GM19238 (cell line): ENCODE data around the gene NACC1.
"Not testable (repeated sequence)": the region's sequence is repeated elsewhere in the genome, so short reads cannot be mapped to it uniquely, and the experiment has no call there.

Source experiments
- DNase-seq: peaks from one replicate; pipeline ENCODE4 v3.0.0; 2011; ENCODE audit warnings: low spot score; ENCODE audit not compliant: insufficient read length

Gene NACC1

DNA sequence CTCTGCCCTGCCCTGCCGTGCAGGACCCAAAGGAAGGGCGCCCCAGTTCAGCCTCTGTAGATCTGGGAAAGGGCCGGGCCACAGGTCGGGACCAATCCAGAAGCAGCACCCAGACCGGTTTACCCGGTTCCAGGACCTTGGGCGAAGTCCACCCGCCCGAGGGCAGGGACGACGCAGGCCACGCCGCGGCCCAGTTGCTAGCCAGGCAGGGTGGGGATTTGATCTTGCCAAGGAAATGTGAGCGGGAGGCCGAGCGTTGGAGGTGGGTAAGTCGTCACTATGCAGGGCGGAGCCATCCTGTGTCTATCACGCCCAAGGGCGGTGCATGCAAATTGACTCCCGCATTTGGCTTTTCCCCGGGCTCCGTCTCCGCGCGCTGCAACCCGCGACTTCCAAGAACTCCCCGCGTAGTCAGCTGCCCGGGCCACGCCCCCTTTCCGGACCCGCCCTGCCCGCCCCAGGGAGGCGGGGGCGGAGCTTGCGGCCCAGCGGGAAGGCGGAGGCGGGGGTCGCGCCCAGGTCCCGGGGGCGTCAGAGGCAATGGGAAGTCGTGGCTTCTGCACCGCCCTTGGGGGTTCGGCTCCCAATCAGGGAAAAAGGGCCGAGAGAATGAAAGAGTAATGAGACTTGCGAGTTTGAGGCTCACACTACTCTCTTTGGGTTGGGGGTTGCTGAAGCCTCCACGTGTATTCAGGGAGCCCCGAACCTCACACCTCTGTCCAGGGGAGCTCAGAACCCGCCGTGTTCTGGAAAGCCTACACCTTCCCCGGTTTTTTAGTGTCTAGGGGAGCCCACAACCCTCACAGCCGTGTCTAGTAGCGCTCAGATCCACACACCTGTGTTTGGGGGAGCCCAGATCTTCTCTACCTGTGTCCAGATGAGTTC is 44.9 kb downstream of the NACC1 start:
- DNase-seq = no peak

DNA sequence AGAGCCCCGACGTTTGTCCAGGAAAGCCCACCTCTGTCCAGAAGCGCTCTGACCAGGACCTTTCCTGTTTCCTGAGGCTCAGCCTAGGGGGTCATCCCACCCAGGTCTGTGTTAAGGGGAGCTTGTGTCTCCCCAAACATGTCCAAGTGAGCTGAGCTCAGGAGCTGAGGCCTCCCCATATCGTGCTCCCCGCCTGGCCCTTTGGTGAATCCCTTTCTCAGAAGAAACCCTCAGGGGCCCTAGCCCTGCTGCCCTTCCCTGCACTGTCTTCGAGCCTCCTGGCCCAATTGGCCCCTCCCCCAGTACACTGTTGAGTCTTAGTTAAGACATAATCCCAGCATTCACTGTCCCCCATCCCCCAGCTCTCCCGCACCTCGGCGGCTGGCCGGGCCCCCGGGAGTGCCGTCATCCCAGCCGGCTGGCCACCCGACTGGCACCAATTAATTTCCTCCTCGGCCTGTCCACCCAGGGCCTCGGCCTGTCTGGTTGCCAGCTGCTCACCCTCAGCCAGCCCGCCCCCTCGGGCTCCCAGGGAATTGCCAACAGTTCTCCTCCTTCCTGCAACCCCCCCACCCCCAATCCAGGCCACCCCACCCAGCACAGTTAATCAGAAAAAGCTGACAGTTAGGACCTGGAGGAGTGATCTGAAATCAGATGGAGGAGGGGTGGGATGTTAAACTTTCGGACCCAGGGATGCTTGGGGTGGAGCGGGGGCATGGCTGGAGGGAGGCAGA is 45.7 kb downstream of the NACC1 start:
- no peak for DNase-seq

DNA sequence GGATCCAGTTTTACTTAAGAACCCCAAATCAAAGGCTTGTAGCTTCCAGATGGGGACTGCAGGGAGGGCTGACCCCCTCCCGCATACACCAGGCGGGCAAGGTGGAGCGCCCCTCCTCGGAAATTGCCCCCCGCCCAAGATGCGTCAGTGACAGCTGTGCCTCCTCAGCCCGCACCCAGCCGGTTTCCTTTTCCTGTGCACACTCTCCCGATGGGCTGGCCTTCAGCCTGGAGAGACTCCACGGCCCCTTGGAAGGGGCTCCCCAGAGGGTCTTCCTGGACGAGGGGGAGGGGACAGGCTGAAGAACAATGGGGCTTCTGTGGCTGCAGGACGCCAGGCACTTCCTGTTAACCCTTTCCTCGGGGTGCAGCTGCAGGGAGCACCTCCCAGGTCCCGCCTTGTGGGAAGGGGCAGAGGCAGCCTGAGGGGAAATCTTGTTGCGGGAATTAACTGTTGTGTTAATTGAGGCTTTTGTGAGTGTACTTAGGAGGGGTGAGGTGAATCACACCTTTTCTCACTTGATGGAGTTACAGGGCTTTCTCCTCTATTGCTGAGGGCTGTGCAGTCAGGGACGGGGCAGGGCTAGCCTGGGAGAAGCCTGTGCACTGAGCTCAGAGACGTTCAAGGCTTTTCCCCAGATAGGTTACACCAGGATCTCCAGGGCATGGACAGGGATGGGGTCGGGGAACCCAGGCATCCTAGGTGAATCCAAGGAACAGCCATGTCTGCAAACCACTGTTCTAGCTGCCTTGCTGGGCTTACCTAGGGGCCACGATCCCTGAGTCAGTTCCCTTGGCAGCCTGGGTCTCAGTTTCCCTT is 46.5 kb downstream of the NACC1 start:
- DNase-seq = no peak

DNA sequence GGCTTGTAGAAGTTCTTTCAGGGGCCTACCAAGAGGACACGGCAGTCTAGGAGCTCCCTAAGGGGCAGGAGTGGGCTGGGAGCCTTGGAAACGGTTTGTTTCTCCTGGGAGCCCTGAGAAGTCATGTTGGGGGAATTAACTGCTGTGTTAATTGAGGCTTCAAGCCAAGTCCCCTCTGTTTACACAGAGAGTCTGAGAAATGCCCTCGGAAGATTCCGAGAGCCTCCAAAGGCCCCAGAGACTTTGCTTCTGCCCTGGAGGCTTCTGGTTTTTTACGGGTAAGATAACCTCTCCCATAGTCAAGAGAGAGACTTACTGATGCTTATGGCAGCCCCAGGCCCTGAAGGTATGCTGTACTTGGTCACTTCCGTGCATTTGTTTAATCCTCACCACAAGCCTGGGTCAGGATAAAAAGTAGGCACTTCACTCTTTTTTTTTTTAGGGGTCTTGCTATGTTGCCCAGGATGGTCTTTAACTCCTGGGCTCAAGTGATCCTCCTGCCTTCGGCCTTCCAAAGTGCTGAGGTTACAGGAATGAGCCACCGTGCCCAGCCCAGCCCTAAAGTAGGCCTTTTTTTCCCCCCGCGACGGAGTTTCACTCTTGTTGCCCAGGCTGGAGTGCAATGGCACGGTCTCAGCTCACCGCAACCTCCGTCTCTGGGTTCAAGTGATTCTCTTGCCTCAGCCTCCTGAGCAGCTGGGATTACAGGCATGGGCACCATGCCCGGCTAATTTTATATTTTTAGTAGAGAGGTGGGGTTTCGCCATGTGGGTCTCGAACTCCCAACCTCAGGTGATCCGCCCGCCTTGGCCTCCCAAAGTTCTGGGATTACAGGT is 47.3 kb downstream of the NACC1 start:
- no peak for DNase-seq

DNA sequence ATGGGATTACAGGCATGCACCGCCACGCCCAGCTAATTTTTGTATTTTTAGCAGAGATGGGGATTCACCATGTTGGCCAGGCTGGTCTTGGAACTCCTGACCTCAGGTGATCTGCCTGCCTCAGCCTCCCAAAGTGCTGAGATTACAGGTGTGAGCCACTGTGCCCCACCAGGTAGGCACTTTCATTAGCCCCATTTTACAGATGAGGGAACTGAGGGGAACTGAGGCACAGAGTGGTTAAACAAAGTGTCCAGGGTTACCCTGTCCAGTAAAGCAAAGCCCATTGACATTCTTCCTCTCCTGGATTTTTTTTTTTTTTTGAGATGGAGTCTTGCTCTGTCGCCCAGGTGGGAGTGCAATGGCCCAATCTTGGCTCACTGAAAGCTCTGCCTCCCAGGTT is 48.1 kb downstream of the NACC1 start:
- not testable (repeated sequence) for DNase-seq

DNA sequence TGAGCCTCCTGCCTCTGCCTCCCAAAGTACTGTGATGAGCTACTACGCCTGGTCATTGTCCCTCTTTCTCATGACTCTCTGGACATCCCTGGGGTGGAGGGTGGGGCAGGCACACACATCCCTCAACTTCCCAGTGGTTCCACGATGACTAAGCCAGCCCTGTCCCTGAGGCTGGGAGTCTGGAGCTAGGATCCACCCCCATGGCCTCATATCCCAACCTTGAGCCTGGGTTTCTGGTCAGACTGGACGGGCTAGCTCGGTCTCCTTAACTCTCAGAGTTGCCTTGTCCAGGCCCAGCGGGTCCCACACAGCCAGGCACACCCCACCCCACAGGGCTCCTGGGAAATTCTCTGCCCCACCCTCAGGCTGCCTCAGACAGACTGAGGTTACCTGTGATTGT is 51.7 kb downstream of the NACC1 start:
- DNase-seq = no peak

DNA sequence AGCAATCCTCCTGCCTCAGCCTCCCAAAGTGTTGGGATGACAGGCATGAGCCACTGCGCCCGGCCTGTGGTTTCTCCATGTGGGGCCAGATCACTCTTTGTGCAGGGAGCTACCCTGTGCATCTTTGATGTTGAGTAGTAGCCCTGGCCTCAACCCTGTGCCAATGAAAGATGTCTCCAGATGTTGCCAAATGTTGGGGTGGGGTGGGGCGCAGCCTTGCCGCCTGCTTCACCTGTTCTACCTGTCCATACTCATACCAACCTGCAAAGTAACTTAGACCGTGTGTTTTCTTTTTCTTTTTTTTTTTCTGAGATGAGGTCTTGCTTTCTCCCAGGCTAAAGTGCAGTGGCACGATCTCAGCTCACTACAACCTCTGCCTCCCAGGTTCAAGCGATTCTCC is 53.1 kb downstream of the NACC1 start:
- DNase-seq = no peak

DNA sequence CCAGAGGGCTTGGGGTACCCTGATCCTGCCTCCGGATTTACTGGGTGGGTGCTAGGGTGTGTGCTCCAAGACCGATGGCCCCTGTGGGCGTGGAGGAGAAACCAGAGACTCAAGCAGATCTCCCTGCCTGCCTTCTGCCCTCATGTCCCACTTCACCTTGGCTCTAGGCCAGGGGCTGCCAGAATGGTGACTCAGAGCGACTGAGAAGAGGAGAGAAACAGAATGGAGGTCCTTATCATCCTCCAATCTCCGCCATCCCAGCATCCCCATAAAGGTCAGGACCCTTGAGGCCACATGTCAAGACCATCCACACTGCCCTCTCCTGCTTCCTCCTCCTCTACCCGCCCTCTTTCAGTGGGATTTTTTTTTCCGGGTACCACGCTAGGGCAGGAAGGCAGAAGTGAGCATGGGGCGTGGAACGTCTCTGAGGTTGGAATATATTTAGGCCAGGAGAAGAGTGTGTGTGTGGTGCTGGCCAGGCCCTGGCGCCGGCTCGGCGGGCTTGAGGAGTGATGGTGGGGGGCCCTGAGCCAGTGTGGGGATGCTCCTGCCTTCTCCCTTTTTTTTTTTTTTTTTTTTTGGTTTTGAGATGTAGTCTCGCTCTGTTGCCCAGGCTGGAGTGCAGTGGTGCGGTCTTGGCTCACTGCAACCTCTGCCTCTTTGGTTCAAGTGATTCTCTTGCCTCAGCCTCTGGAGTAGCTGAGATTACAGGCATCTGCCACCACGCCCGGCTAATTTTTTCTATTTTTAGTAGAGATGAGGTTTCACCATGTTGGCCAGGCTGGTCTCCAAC is 54.5 kb downstream of the NACC1 start:
- DNase-seq = no peak

DNA sequence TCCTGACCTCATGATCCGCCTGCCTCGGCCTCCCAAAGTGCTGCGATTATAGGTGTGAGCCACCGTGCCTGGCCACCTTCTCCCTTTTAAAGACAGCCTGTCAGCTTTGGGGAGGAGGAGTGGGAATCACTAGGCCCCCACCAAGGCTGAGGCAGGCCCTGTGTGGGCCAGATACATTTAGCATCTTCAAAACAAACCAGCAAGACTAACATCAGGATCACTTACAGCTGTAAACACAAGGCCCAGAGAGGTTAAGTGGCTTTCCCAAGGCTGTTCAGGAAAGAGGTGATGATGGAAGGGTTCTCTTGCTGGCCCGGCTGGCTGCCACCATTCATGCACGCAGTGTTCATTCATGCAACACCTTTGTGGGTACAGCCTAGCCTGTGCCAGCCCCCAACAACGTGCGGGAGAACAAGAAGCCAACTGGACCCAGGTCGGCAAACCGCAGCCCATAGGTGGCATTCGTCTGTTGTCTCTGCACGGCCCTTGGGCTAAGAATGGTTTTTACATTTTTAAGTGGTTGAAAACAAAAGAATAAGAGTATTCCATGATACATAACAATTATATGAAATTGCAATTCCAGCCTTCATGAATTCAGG is 55.2 kb downstream of the NACC1 start:
- DNase-seq = no peak

DNA sequence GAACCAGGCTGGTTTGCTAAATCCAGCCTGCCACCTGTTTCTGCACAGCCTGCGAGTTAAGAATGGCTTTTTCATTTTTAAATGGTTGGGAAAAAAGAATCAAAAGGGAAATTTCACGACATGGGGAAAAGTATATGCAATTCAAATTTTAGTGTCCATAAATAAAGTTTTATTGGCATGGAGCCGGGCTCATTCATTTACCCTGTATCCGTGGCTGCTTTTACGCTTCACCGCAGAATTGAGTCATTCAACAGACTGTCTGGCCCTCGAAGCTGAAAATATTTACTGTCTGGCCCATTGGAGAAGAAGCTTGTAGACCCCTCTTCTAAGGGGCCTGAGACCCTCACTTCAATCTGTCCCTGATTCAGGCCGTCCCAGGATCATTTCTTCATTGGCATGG is 58.3 kb downstream of the NACC1 start:
- no peak for DNase-seq

DNA sequence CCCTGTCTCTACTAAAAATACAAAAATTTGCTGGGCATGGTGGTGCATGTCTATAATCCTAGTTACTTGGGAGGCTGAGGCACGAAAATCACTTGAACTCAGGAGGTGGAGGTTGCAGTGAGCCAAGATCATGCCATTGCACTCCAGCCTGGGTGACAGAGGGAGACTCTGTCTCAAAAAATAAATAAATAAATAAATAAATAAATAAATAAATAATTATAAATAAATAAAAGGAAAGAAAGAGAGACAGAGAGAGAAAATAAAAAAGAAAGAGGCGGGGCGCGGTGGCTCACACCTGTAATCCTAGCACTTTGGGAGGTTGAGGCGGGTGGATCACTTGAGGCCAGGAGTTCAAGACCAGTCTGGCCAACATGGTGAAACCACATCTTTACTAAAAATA is 59.5 kb downstream of the NACC1 start:
- not testable (repeated sequence) for DNase-seq

DNA sequence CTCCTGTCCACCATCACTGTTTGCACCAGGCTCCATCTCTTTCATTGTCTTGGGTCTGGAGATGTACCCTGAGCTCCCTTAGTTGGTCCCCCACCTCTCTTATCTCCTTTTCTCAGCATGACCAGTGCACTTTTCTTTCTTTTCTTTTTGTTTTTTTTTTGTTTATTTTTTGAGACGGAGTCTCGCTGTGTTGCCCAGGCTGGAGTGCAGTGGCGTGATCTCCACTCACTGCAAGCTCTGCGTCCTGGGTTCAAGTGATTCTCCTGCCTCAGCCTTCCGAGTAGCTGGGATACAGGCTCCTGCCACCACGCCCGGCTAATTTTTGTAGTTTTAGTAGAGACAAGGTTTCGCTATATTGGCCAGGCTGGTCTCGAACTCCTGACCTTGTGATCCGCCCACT is 60.2 kb downstream of the NACC1 start:
- not testable (repeated sequence) for DNase-seq

DNA sequence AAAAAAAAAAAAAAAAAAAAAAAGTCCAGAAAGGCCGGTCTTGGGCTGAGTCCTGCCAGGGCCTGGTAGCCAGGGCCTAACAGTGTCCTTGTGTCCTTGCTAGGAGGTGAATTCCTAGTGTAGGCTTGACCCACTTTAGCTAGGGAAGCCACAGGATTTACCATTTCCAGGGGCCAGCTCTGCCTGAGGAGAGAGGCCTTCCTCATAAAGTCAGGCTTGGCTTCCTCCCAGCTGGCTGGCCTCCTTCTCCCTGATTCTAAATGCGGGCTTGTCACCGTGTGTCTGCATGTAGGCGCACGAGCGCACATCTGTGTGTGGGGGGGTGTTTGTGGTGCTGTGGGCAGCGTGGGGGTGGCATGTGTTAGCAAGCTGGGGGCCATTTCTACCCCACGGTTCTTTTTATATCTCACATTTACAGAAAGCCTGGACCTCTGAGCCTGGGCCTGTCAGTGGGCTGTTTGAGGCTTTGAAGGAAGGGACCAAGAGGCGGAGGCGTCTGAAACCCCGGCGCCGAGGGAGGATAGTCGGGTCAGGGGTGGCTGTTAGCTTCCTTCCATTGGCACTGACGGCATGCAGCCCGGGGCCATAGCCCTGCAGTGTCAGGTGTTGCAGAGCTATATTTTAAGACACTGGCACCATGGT is 63.8 kb downstream of the NACC1 start:
- DNase-seq = no peak

DNA sequence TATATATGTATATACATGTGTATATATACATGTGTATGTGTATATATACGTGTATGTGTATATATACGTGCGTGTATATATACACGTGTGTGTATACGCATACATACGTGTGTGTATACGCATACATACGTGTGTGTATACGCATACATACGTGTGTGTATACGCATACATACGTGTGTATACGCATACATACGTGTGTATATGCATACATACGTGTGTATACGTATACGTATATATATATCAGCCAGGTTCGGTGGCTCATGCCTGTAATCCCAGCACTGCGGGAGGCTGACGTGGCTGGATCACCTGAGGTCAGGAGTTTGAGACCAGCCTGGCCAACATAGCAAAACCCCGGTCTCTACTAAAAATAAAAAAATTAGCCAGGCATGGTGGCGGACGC is 66.9 kb downstream of the NACC1 start:
- not testable (repeated sequence) for DNase-seq

DNA sequence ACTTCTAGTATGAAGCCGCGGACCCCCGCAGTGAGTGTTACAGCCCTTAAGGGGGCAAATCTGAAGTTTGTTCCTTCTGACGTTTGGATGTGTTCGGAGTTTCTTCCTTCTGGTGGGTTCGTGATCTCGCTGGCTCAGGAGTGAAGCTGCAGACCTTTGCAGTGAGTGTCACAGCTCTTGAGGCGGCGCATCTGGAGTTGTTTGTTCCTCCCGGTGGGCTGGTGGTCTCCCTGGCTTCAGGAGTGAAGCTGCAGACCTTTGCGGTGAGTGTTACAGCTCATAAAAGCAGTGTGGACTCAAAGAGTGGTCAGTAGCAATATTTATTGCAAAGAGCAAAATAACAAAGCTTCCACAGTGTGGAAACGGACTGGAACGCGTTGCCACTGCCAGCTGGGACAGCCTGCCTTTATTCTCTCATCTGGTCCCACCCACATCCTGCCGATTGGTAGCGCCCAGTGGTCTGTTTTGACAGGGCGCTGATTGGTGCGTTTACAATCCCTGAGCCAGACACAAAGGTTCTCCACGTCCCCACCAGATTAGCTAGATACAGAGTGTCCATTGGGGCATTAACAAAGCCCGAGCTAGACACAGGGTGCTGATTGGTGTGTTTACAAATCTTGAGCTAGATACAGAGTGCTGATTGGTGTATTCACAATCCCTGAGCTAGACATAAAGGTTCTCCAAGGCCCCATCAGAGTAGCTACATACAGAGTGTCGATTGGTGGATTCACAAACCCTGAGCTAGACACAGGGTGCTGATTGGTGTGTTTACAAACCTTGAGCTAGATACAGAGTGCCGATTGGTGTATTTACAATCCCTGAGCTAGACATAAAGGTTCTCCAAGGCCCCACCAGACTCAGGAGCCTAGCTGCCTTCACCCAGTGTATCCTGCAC is 67.9 kb downstream of the NACC1 start:
- DNase-seq = not testable (repeated sequence)

DNA sequence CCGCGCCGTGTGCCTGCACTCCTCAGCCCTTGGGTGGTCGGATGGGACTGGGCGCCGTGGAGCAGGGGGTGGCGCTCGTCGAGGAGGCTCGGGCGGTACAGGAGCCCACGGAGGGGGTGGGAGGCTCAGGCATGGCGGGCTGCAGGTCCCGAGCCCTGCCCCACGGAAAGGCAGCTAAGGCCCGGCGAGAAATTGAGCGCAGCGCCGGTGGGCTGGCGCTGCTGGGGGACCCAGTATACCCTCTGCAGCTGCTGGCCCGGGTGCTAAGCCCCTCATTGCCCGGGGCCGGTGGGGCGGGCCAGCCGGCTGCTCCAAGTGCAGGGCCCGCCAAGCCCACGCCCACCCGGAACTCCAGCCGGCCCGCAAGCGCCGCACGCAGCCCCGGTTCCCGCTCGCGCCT is 68.6 kb downstream of the NACC1 start:
- not testable (repeated sequence) for DNase-seq

DNA sequence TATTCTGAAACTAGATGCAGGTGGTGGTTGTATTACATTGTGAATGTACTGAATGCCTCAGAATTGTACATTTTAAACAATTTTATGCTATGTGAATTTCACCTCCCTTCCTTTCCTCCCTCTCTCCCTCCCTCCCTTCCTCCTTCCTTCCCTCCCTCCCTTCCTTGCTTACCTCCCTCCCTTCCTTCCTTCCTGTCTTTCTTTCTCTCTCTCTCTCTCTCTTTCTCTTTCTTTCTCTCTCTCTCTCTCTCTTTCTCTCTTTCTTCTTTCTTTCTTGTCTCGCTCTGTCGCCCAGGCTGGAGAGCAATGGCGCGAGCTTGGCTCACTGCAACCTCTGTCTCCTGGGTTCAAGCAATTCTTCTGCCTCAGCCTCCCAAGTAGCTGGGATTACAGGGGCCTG is 69.4 kb downstream of the NACC1 start:
- DNase-seq = no peak

DNA sequence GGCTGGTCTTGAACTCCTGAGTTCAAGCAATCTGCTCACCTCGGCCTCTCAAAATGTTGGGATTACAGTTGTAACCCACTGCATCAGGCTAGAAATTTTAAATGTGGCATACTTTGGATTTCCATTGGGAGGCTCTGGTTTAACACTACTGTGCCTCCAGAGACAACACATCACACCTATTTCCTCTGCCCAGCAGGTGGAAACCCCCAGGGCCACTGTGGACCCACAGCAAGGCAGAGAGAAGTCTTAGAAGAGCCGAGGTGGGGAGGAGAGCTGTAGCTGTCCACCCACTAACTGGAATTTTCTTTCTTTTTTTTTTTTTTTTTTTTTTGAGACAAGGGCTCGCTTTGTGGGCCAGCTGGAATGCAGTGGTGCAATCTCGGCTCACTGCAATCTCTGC is 71.5 kb downstream of the NACC1 start:
- no peak for DNase-seq
